GM21619 (cell line): ENCODE results near the gene ALKBH6.

Source experiments
- ATAC-seq: cut with Tn5 transposase; IDR thresholded peaks from one replicate; pipeline ENCODE4 v1.9.1; 2021; ENCODE audit not compliant: unreplicated experiment

Gene ALKBH6

DNA sequence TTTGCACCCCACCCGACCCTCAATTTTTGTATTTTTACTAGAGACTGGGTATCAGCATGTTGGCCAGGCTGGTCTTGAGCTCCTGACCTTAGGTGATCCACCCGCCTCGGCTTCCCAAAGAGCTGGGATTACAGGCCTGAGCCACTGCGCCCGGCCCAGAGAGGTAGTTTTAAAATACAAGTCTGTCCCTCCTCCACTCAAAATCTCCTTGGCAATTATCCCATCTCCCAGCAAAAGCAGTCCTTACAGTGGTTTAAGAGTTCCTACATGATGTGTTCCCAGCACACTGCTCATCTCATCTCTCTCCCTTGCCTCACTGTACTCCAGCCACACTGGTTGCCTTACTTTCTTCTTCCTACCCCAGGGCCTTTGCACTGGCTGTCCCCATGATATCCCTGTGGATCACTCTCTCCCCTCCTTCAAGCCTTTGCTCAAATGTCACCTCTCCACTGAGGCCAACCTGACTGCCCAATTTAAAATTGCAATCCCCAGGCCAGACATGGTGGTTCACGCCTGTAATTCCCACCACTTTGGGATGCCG, 53.5 kb downstream of the ALKBH6 start:
- ATAC-seq: no peak

GRCh38 chr19:35959968-35960320, 54.1 kb downstream of the ALKBH6 start:
- no peak for ATAC-seq
